ENCODE results near the gene FCAR. TPM values are rescaled to one million over a fixed set of nuclear protein-coding genes. Genes with fewer than 3 reads are reported as not detected.
"Not testable (repeated sequence)": the region's sequence is repeated elsewhere in the genome, so short reads cannot be mapped to it uniquely, and the experiment has no call there.

The FCAR gene
- total RNA-seq, 1 donor, result not detected

DNA sequence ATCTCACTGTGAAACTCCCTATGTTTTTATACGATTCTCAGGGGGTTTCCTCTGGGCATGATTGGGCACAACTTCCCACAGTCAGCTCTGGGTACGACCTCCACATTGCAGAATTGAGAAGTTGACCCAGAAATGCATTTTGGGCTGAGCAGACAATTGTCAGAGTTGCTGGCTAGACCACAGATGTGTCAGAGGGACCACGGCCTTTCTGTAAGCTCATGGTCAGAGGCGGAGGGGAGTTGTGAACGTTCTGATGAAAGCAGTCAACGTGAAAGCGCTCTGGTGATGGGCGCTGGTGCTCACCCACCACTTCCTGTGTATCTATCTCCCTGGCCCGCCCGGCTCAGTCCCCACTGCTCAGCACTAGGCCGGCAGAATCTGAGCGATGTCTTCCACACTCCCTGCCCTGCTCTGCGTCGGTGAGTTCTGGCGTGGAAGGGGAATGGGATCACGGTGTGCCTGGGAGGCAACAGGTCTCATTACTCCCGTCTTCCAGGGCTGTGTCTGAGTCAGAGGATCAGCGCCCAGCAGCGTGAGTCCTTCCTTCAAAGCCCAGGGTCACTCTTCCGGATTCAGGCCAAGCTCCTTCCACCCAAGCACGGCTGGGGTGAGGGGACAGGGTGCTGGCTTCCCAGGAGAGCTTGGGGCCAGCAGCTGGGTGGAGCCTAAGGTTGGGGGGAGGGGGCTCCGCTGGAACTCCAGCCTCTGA is 31.9 kb downstream of the FCAR start, which contains the start of gene NCR1:
TSS of gene NCR1 (plus strand) at position 346 of the 709 bp plus-strand sequence. CDS start at position 386, 40 bp downstream.
- H3K9me3 ChIP-seq (ENCODE audit: low read depth, low read length), result no peaks in the 10 kb centered on the region
- H3K79me2 ChIP-seq (ENCODE audit: insufficient read depth, low read length), result no peaks in the 10 kb centered on the region
- H4K20me1 ChIP-seq (ENCODE audit: insufficient read depth, low read length), result no peaks in the 10 kb centered on the region
- no peaks in the 10 kb centered on the region for H3K4me1 ChIP-seq (ENCODE audit: insufficient read depth, low read length)
- H3K4me3 ChIP-seq (ENCODE audit: insufficient read depth, low read length), result no peak within 1 kb of the TSS
- no peak for TF ChIP-seq CTCF (IDR thresholded peaks at IDR 0.05; ENCODE audit: extremely low read depth, low read depth, low read length)
- H3K36me3 ChIP-seq (ENCODE audit: insufficient read depth, low read length), result no peaks in the 10 kb centered on the region
- no peak within 1 kb of the TSS for H3K4me2 ChIP-seq (ENCODE audit: insufficient read depth, low read length)
- H2AFZ ChIP-seq (ENCODE audit: low read length), result peak within 1 kb of the TSS; percentile 74
- no peak within 1 kb of the TSS for H3K27ac ChIP-seq (ENCODE audit: low read depth, low read length)
- peak; percentile 34 for DNase-seq (ENCODE audit: insufficient read length, low spot score, missing footprints)
- no peaks in the 10 kb centered on the region for H3K27me3 ChIP-seq (ENCODE audit: insufficient read depth, low read length)

- TF ChIP-seq CTCF (IDR thresholded peaks at IDR 0.05; ENCODE audit: extremely low read depth, low read depth, low read length), result no peak
- Histone ChIP-seq H2AFZ (ENCODE audit: low read length) (no peak overlapping the region), H3K4me3 (ENCODE audit: insufficient read depth, low read length) (no peak overlapping the region), H3K36me3 (ENCODE audit: insufficient read depth, low read length) (no peaks in the 10 kb centered on the region), H3K79me2 (ENCODE audit: insufficient read depth, low read length) (no peaks in the 10 kb centered on the region), H3K27me3 (ENCODE audit: insufficient read depth, low read length) (no peaks in the 10 kb centered on the region), H3K4me2 (ENCODE audit: insufficient read depth, low read length) (no peak overlapping the region), H3K9me3 (ENCODE audit: low read depth, low read length) (no peaks in the 10 kb centered on the region), H3K27ac (ENCODE audit: low read depth, low read length) (no peak overlapping the region), H4K20me1 (ENCODE audit: insufficient read depth, low read length) (no peaks in the 10 kb centered on the region), H3K4me1 (ENCODE audit: insufficient read depth, low read length) (no peaks in the 10 kb centered on the region)
- peak; percentile 4 for DNase-seq (ENCODE audit: insufficient read length, low spot score, missing footprints)
Measured at GRCh38 chr19:54906819-54907218, 32.8 kb downstream of the FCAR start.

- not testable (repeated sequence) for H2AFZ ChIP-seq (ENCODE audit: low read length); H3K4me1 ChIP-seq (ENCODE audit: insufficient read depth, low read length); H3K4me3 ChIP-seq (ENCODE audit: insufficient read depth, low read length); H3K27me3 ChIP-seq (ENCODE audit: insufficient read depth, low read length); H3K27ac ChIP-seq (ENCODE audit: low read depth, low read length); H3K36me3 ChIP-seq (ENCODE audit: insufficient read depth, low read length); H4K20me1 ChIP-seq (ENCODE audit: insufficient read depth, low read length); H3K9me3 ChIP-seq (ENCODE audit: low read depth, low read length); DNase-seq (ENCODE audit: insufficient read length, low spot score, missing footprints); H3K79me2 ChIP-seq (ENCODE audit: insufficient read depth, low read length); H3K4me2 ChIP-seq (ENCODE audit: insufficient read depth, low read length)
Measured at GRCh38 chr19:54907899-54908298, 33.9 kb downstream of the FCAR start.

- no peak overlapping the region for H3K27ac ChIP-seq (ENCODE audit: low read depth, low read length)
- no peak for TF ChIP-seq CTCF (IDR thresholded peaks at IDR 0.05; ENCODE audit: extremely low read depth, low read depth, low read length)
- H3K4me3 ChIP-seq (ENCODE audit: insufficient read depth, low read length), result no peak overlapping the region
- no peaks in the 10 kb centered on the region for H3K4me1 ChIP-seq (ENCODE audit: insufficient read depth, low read length)
- H3K79me2 ChIP-seq (ENCODE audit: insufficient read depth, low read length), result no peaks in the 10 kb centered on the region
- H3K4me2 ChIP-seq (ENCODE audit: insufficient read depth, low read length), result no peak overlapping the region
- no peaks in the 10 kb centered on the region for H3K36me3 ChIP-seq (ENCODE audit: insufficient read depth, low read length)
- H3K27me3 ChIP-seq (ENCODE audit: insufficient read depth, low read length), result no peaks in the 10 kb centered on the region
- no peaks in the 10 kb centered on the region for H4K20me1 ChIP-seq (ENCODE audit: insufficient read depth, low read length)
- no peak overlapping the region for H2AFZ ChIP-seq (ENCODE audit: low read length)
- DNase-seq (ENCODE audit: insufficient read length, low spot score, missing footprints), result no peak
- H3K9me3 ChIP-seq (ENCODE audit: low read depth, low read length), result no peaks in the 10 kb centered on the region
Measured at GRCh38 chr19:54916822-54917221, 42.8 kb downstream of the FCAR start.
